ENCODE measurements around the gene ZNF511. TPM values are rescaled to one million over a fixed set of nuclear protein-coding genes. Genes with fewer than 3 reads are reported as not detected.

Gene ZNF511
- total and polyA plus RNA-seq, 2 of the 4 experiments (the other 2 are of a cell fraction): 13.6 to 32.6 TPM

DNA sequence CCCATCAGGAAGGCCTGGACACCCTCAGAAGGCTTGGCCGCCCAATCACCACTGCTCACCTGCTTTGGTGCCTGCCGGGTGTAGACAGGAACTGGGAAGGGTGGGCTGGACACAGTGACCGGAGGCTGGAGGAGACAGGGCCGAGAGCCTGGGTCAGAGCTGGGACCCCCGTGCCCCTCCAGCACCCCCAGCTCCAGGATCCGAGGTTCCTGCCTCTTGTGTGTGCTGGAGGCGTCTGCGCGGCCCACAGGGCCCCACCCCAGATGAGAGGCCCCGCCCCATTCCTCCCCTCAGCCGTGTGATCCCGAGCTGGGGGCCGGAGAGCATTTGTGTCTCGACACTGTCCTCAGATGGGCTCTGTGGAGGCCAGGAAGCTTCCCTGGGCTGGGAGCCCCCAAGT, 41.4 kb upstream of the ZNF511 start:
- no peak overlapping the region for H3K18ac ChIP-seq (ENCODE audit: low read depth, low read length)
- dilution Hi-C loops (cut with HindIII; ENCODE audit: low sequenced_read_pairs, unreplicated experiment) (no loop called here), intact Hi-C loops (cut with micrococcal nuclease) (no loop called here), in situ Hi-C loops (cut with MboI; ENCODE audit: low sequenced_read_pairs) (loop anchor here (25.0 kb wide), 1 partner anchor 605 kb away; no protein-coding TSS in a partner anchor)
- H4K91ac ChIP-seq (ENCODE audit: insufficient read depth, low read depth, low read length): no peak overlapping the region
- no peaks in the 10 kb centered on the region; the same call in 1 of the 2 replicates for H3K27me3 ChIP-seq (ENCODE audit: control insufficient read depth, insufficient read depth, low read length)
- no peaks in the 10 kb centered on the region; the same call in 1 of the 2 replicates for H3K4me1 ChIP-seq (ENCODE audit: control insufficient read depth, insufficient read depth, low read length)
- H2BK5ac ChIP-seq (ENCODE audit: low read depth, low read length, poor library complexity, severe bottlenecking): no peak overlapping the region
- no peaks in the 10 kb centered on the region for H3K79me1 ChIP-seq (ENCODE audit: low read depth in 1 of 2, low read length in 2 of 2)
- H2BK20ac ChIP-seq (ENCODE audit: low read depth, low read length): no peak overlapping the region
- no peak overlapping the region for H3K27ac ChIP-seq (ENCODE audit: insufficient read depth, low read length)
- DNase-seq (no peak), ATAC-seq (ENCODE audit: low read depth) (no peak)
- ChIA-PET POLR2A (ENCODE audit: unreplicated experiment) (no interaction called here), CTCF (no interaction called here)
- no peaks in the 10 kb centered on the region for H3K9me1 ChIP-seq (ENCODE audit: insufficient read depth, low read length)
- WGBS, 2 experiments (ENCODE audit: extremely low coverage in 2 of 2, insufficient read length in 1 of 2): 62% methylated on average over 5 of the region's 14 CpGs; no CpG with 5 or more reads in 1 of the 2 experiments
- no peak overlapping the region for H3K4me3 ChIP-seq (ENCODE audit: insufficient read depth, low read depth, low read length)
- H2AK5ac ChIP-seq (ENCODE audit: low read depth, low read length): no peak overlapping the region
- no peaks in the 10 kb centered on the region for H3K9me3 ChIP-seq (ENCODE audit: control insufficient read depth, insufficient read depth, low read length)
- no peak overlapping the region for H4K5ac ChIP-seq (ENCODE audit: low read depth, low read length)
- peaks cover 4% of the 10 kb centered on the region; the same call in 1 of the 2 replicates for H3K36me3 ChIP-seq (ENCODE audit: control insufficient read depth, insufficient read depth, low read length)
- TF ChIP-seq MAZ (IDR thresholded peaks at IDR 0.05; ENCODE audit: borderline replicate concordance, low read depth, low read length) (no peak), MAFK (IDR thresholded peaks at IDR 0.05; ENCODE audit: low read depth, low read length) (no peak), MXI1 (IDR thresholded peaks at IDR 0.05; ENCODE audit: borderline replicate concordance, low read depth, low read length) (no peak), BHLHE40 (IDR thresholded peaks at IDR 0.05; ENCODE audit: low read depth, low read length) (no peak), FOS (IDR thresholded peaks at IDR 0.05; ENCODE audit: low read depth, low read length) (no peak), RCOR1 (IDR thresholded peaks at IDR 0.05; ENCODE audit: insufficient replicate concordance, low read length) (no peak), CEBPB (IDR thresholded peaks at IDR 0.05; ENCODE audit: low read depth, low read length) (no peak), SMC3 (IDR thresholded peaks at IDR 0.05; ENCODE audit: low read depth, low read length) (no peak)
- TF ChIP-seq, protein P1, sequence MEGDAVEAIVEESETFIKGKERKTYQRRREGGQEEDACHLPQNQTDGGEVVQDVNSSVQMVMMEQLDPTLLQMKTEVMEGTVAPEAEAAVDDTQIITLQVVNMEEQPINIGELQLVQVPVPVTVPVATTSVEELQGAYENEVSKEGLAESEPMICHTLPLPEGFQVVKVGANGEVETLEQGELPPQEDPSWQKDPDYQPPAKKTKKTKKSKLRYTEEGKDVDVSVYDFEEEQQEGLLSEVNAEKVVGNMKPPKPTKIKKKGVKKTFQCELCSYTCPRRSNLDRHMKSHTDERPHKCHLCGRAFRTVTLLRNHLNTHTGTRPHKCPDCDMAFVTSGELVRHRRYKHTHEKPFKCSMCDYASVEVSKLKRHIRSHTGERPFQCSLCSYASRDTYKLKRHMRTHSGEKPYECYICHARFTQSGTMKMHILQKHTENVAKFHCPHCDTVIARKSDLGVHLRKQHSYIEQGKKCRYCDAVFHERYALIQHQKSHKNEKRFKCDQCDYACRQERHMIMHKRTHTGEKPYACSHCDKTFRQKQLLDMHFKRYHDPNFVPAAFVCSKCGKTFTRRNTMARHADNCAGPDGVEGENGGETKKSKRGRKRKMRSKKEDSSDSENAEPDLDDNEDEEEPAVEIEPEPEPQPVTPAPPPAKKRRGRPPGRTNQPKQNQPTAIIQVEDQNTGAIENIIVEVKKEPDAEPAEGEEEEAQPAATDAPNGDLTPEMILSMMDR (conservative IDR thresholded peaks at IDR 0.05; ENCODE audit: low read depth, low read length): no peak
- TF ChIP-seq, protein P2, sequence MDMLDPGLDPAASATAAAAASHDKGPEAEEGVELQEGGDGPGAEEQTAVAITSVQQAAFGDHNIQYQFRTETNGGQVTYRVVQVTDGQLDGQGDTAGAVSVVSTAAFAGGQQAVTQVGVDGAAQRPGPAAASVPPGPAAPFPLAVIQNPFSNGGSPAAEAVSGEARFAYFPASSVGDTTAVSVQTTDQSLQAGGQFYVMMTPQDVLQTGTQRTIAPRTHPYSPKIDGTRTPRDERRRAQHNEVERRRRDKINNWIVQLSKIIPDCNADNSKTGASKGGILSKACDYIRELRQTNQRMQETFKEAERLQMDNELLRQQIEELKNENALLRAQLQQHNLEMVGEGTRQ (IDR thresholded peaks at IDR 0.05; ENCODE audit: low read depth, low read length): no peak
- no peak overlapping the region for H3K4ac ChIP-seq (ENCODE audit: low read depth, low read length)
- no peak overlapping the region for H2BK120ac ChIP-seq (ENCODE audit: low read depth, low read length)
- H4K20me1 ChIP-seq (ENCODE audit: insufficient read depth, low read length): no peaks in the 10 kb centered on the region
- H3K14ac ChIP-seq (replicated peaks; ENCODE audit: low read depth, low read length): no peak overlapping the region
- H4K8ac ChIP-seq (ENCODE audit: low read depth in 2 of 2, low read length in 2 of 2): no peak overlapping the region
- no peak overlapping the region for H3K23ac ChIP-seq (ENCODE audit: low read depth, low read length)
- no peak overlapping the region for H3K4me2 ChIP-seq (ENCODE audit: low read depth, low read length)
- H2AK9ac ChIP-seq (replicated peaks; ENCODE audit: low read depth, low read length, poor library complexity): no peak overlapping the region
- H2AFZ ChIP-seq (replicated peaks; ENCODE audit: low read length, poor library complexity): no peak overlapping the region
- H3K56ac ChIP-seq (ENCODE audit: extremely low read depth, insufficient read depth, low read length): no peak overlapping the region
- H3K9ac ChIP-seq (ENCODE audit: low read depth, low read length): no peak overlapping the region
- H2BK15ac ChIP-seq (ENCODE audit: low read depth, low read length): no peak overlapping the region
- BruUV-seq (replicated peaks): no TSS peak
